Neural progenitor cell (in vitro differentiated cells): ENCODE data around the gene RPL10. TPM values are rescaled to one million over a fixed set of nuclear protein-coding genes. Genes with fewer than 3 reads are reported as not detected.

Experiments used
- DNase-seq: peaks from one replicate; pipeline ENCODE4 v3.0.0-alpha.2; 2016; ENCODE audit warnings: low spot score
- H2AFZ ChIP-seq: fragments of 200-600 bp; sonication (generic); replicated peaks from 2 replicates; pipeline ENCODE4 v1.6.1; 2016; ENCODE audit warnings: antibody characterized with exemption
- H3F3A ChIP-seq: fragments of 200-600 bp; sonication (generic); 2 replicates; pipeline ENCODE4 v1.6.1; 2016; ENCODE audit warnings: antibody characterized with exemption, low read depth
- H3K27ac ChIP-seq: fragments of 200-600 bp; sonication (generic); 2 replicates; pipeline ENCODE4 v1.5.1; 2016; ENCODE audit warnings: mild to moderate bottlenecking
- H3K27me3 ChIP-seq: fragments of 200-600 bp; sonication (generic); 2 replicates; pipeline ENCODE4 v1.6.1; 2016; ENCODE audit warnings: mild to moderate bottlenecking, moderate library complexity
- H3K36me3 ChIP-seq: fragments of 200-600 bp; sonication (generic); 2 replicates; pipeline ENCODE4 v1.5.1; 2016
- H3K4me1 ChIP-seq: fragments of 200-600 bp; sonication (generic); 2 replicates; pipeline ENCODE4 v1.6.1; 2016; ENCODE audit warnings: mixed run types
- H3K4me2 ChIP-seq: fragments of 200-600 bp; sonication (generic); 2 replicates; pipeline ENCODE4 v1.6.1; 2016
- H3K4me3 ChIP-seq: fragments of 200-600 bp; sonication (generic); 2 replicates; pipeline ENCODE4 v1.5.1; 2016
- H3K79me2 ChIP-seq: fragments of 200-600 bp; sonication (generic); 2 replicates; pipeline ENCODE4 v1.6.1; 2016; ENCODE audit warnings: low read depth
- H3K9ac ChIP-seq: fragments of 200-600 bp; sonication (generic); 2 replicates; pipeline ENCODE4 v1.6.1; 2016
- H3K9me3 ChIP-seq: fragments of 200-600 bp; sonication (generic); 2 replicates; pipeline ENCODE4 v1.5.1; 2016; ENCODE audit warnings: low read depth
- H4K20me1 ChIP-seq: fragments of 200-600 bp; sonication (generic); 2 replicates; pipeline ENCODE4 v1.6.1; 2016; ENCODE audit warnings: low read depth
- H3K27ac Mint-ChIP-seq: 3 replicates; pipeline ENCODE4 v1.8.0; 2021; ENCODE audit warnings: mixed read lengths
- H3K27me3 Mint-ChIP-seq: 2 replicates; pipeline ENCODE4 v1.8.0; 2022; ENCODE audit warnings: low read depth, mild to moderate bottlenecking, inconsistent platforms, moderate library complexity, mixed read lengths; ENCODE audit not compliant: insufficient read depth
- H3K36me3 Mint-ChIP-seq: 3 replicates; pipeline ENCODE4 v1.8.0; 2021; ENCODE audit warnings: mixed read lengths
- H3K4me1 Mint-ChIP-seq: 3 replicates; pipeline ENCODE4 v1.8.0; 2021; ENCODE audit warnings: mixed read lengths
- H3K4me3 Mint-ChIP-seq: 3 replicates; pipeline ENCODE4 v1.8.0; 2021; ENCODE audit warnings: mild to moderate bottlenecking, moderate library complexity, mixed read lengths
- H3K9me3 Mint-ChIP-seq: 3 replicates; pipeline ENCODE4 v1.8.0; 2020; ENCODE audit warnings: mixed read lengths
- CTCF ChIP-seq: fragments of 200-600 bp; sonication (generic); IDR thresholded peaks from 2 replicates; pipeline ENCODE4 v1.5.1; 2017; ENCODE audit warnings: antibody characterized with exemption, mild to moderate bottlenecking
- EZH2 ChIP-seq: fragments of 200-600 bp; sonication (generic); IDR thresholded peaks from 2 replicates; pipeline ENCODE4 v1.6.1; 2017; ENCODE audit warnings: antibody characterized with exemption, mild to moderate bottlenecking, moderate library complexity
- EZH2phosphoT487 ChIP-seq: fragments of 200-600 bp; sonication (generic); IDR thresholded peaks from 2 replicates; pipeline ENCODE4 v1.6.1; 2017; ENCODE audit warnings: antibody characterized with exemption
- total RNA-seq: library from RNA; depleted of rRNA; stranded (reverse); fragments of >200 nt; gene quantifications from 2 replicates; pipeline ENCODE4 v1.2.3, GENCODE V29; 2015; ENCODE audit warnings: low replicate concordance

RPL10 gene
- total RNA-seq = 4,507 and 7,403 TPM in 2 replicates

- peaks cover 17% of the 10 kb centered on the region for H3K9me3 Mint-ChIP-seq
Observed at GRCh38 chrX:154397888-154398667, at the start of gene RPL10. RPL10 (plus strand) TSS chrX:154398377; CDS start chrX:154398520, 143 bp downstream.

GRCh38 chrX:154348646-154349358 is 49.4 kb upstream of the RPL10 start:
- peaks cover 14% of the 10 kb centered on the region for H3K27me3 Mint-ChIP-seq
- Histone ChIP-seq H3K9ac (no peak overlapping the region), H3K4me2 (no peak overlapping the region), H2AFZ (no peak overlapping the region), H3K36me3 (no peaks in the 10 kb centered on the region), H3F3A (peaks cover 10% of the 10 kb centered on the region), H3K79me2 (no peaks in the 10 kb centered on the region), H3K27ac (no peak overlapping the region), H3K4me1 (no peaks in the 10 kb centered on the region), H4K20me1 (peaks cover 38% of the 10 kb centered on the region), H3K9me3 (no peaks in the 10 kb centered on the region), H3K4me3 (no peak overlapping the region), H3K27me3 (no peaks in the 10 kb centered on the region)
- peaks cover 9% of the 10 kb centered on the region for H3K4me1 Mint-ChIP-seq
- TF ChIP-seq CTCF (no peak), EZH2 (no peak), EZH2phosphoT487 (no peak)
- no peak overlapping the region for H3K4me3 Mint-ChIP-seq
- no peaks in the 10 kb centered on the region for H3K36me3 Mint-ChIP-seq
- H3K9me3 Mint-ChIP-seq = peaks cover 5% of the 10 kb centered on the region
- DNase-seq = peak; percentile 64
- no peak overlapping the region for H3K27ac Mint-ChIP-seq

More at GRCh38 chrX:154397888-154398667, at the start of gene RPL10:
- Histone ChIP-seq H3K27ac (peak within 1 kb of the TSS; percentile 97), H4K20me1 (peaks cover 23% of the 10 kb centered on the region), H3K9me3 (no peaks in the 10 kb centered on the region), H3K27me3 (no peaks in the 10 kb centered on the region), H3K4me2 (peak within 1 kb of the TSS; percentile 87), H3K4me3 (peak within 1 kb of the TSS; percentile 78), H2AFZ (no peak within 1 kb of the TSS), H3K79me2 (peaks cover 20% of the 10 kb centered on the region), H3F3A (peaks cover 50% of the 10 kb centered on the region), H3K9ac (peak within 1 kb of the TSS; percentile 78), H3K4me1 (no peaks in the 10 kb centered on the region), H3K36me3 (no peaks in the 10 kb centered on the region)
- Mint-ChIP-seq H3K4me1 (peaks cover 13% of the 10 kb centered on the region), H3K4me3 (peak within 1 kb of the TSS; percentile 98), H3K27ac (peak within 1 kb of the TSS; percentile 93), H3K36me3 (peaks cover 13% of the 10 kb centered on the region), H3K27me3 (peaks cover 8% of the 10 kb centered on the region)
- no peak for TF ChIP-seq CTCF
- no peak for TF ChIP-seq EZH2phosphoT487
- TF ChIP-seq EZH2 = no peak
- DNase-seq = peak; percentile 96

- Histone ChIP-seq H3K4me2 (no peak overlapping the region), H3K27me3 (no peaks in the 10 kb centered on the region), H3F3A (peaks cover 10% of the 10 kb centered on the region), H3K9me3 (no peaks in the 10 kb centered on the region), H3K36me3 (no peaks in the 10 kb centered on the region), H2AFZ (no peak overlapping the region), H4K20me1 (peaks cover 38% of the 10 kb centered on the region), H3K79me2 (no peaks in the 10 kb centered on the region), H3K4me1 (no peaks in the 10 kb centered on the region), H3K9ac (no peak overlapping the region), H3K27ac (no peak overlapping the region), H3K4me3 (no peak overlapping the region)
- no peak overlapping the region for H3K4me3 Mint-ChIP-seq
- H3K9me3 Mint-ChIP-seq = peaks cover 5% of the 10 kb centered on the region
- TF ChIP-seq EZH2phosphoT487 (no peak), CTCF (no peak), EZH2 (no peak)
- no peaks in the 10 kb centered on the region for H3K36me3 Mint-ChIP-seq
- H3K27me3 Mint-ChIP-seq = peaks cover 15% of the 10 kb centered on the region
- H3K27ac Mint-ChIP-seq = no peak overlapping the region
- no peak for DNase-seq
- H3K4me1 Mint-ChIP-seq = peaks cover 9% of the 10 kb centered on the region
Observed at GRCh38 chrX:154349359-154349935, 48.7 kb upstream of the RPL10 start.
